Heart left ventricle (tissue), 13 donors: ENCODE data around the gene DIAPH3.

Experiments used
- POLR2A ChIP-seq, 2 donors: fragments of 450-650 bp; IDR thresholded peaks; one replicate each; pipeline ENCODE4 v1.6.1; 2017; ENCODE audit warnings: antibody characterized with exemption in 2 of 2, mild to moderate bottlenecking in 2 of 2, moderate library complexity in 2 of 2
- TF ChIP-seq, protein P1 (sequence below), 12 donors: fragments of 200-600 bp; sonication (generic) in 4 of 12; IDR thresholded peaks; one replicate each; pipeline versions ENCODE4 v1.5.0 to v1.8.0; 2018 to 2022; ENCODE audit warnings: antibody characterized with exemption in 12 of 12, mild to moderate bottlenecking in 5 of 12
- donor health status: ischemic (EF 13 %, LVEDD 7.1; RV severe dilation, severe dysfunction).
- donor health status: DM: no; HTN: yes; CAD: no.
- donor health status: DM: no; HTN: no; CAD: no.
- donor health status: ischemic (EF 25% LVEDD 6.9; RV normal size, moderate dysfunction).
- donor health status: ischemic (EF 25% LVEDD 5.7; RV mildly dilated, moderate dysfunction).
- donor health status: ischemic (EF 35%, LVEDD 5.7; RV mildly dilated, moderate dysfunction).
- donor health status: nonischemic (EF 11% LVEDD 7.7; RV severe dilation, severe dysfunction).
- donor health status: DM: yes; HTN: yes; CAD: no.
- donor health status: PGD.
- donor health status: ischemic (EF 29% LVEDD 5.4; RV normal size, mild dysfunction).
- donor health status: nonischemic (EF 23%, LVEDD 6.1; RV moderate dilation, normal function).

GRCh38 chr13:60075850-60076249 lies 87.9 kb downstream of the DIAPH3 start:
- TF ChIP-seq, protein P1, sequence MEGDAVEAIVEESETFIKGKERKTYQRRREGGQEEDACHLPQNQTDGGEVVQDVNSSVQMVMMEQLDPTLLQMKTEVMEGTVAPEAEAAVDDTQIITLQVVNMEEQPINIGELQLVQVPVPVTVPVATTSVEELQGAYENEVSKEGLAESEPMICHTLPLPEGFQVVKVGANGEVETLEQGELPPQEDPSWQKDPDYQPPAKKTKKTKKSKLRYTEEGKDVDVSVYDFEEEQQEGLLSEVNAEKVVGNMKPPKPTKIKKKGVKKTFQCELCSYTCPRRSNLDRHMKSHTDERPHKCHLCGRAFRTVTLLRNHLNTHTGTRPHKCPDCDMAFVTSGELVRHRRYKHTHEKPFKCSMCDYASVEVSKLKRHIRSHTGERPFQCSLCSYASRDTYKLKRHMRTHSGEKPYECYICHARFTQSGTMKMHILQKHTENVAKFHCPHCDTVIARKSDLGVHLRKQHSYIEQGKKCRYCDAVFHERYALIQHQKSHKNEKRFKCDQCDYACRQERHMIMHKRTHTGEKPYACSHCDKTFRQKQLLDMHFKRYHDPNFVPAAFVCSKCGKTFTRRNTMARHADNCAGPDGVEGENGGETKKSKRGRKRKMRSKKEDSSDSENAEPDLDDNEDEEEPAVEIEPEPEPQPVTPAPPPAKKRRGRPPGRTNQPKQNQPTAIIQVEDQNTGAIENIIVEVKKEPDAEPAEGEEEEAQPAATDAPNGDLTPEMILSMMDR (IDR thresholded peaks at IDR 0.05): no peak
- no peak for TF ChIP-seq POLR2A (IDR thresholded peaks at IDR 0.05)
